ENCODE measurements around the gene PGAP3. TPM values are rescaled to one million over a fixed set of nuclear protein-coding genes. Genes with fewer than 3 reads are reported as not detected.
A peak's percentile ranks its signal among the peaks of the same experiment; 100 is the strongest.

PGAP3 gene
- total RNA-seq, 1 donor from 2014 or later, result 23.5 TPM

- Mint-ChIP-seq H3K9me3 (no peaks in the 10 kb centered on the region), H3K27ac (peak overlapping the region; percentile 96), H3K36me3 (no peaks in the 10 kb centered on the region), H3K27me3 (peaks cover 3% of the 10 kb centered on the region), H3K4me1 (ENCODE audit: unreplicated experiment) (peaks cover 10% of the 10 kb centered on the region), H3K4me3 (peak overlapping the region; percentile 49)
- no peak for TF ChIP-seq CTCF (conservative IDR thresholded peaks at IDR 0.05)
- DNase-seq (ENCODE audit: extremely low spot score, unreplicated experiment), result no peak
Observed at GRCh38 chr17:39676198-39676819, 11.5 kb downstream of the PGAP3 start.

DNA sequence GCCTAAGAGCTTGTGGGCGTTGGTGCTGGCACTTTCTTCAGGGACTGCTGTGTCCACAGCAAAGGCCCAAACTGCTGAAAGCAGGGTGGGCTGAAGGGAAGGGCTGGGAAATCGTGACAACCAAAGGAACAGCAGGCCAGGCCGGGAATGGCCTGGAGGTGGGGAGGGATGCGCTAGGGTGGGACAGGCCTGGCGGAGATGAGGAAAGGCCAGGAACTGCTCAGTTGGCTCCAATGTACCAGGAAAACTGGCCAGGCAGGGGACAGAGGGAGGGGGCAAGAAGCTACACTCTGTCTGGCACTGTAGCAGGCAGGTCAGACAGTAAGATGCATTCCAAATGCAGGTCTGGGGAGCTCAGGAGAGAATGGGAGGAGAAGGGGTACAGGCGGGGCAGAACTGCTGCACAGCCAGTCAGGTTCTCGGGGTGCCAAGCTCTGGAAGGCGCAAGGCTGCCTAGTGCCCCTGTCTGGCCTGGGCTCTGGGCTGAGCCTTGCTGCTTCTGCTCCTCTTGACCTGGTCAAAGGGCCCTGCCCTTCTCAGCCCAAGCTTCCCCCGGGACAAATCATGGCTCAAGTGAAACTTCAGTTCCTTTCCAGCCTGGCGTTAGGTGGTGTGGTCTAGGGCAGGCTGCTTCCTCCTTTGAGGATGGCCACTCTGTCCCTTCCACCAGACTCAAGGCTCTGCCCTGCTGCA, 12.3 kb downstream of the PGAP3 start:
- H3K36me3 Mint-ChIP-seq, result no peaks in the 10 kb centered on the region
- H3K4me3 Mint-ChIP-seq, result peak overlapping the region; percentile 74
- H3K9me3 Mint-ChIP-seq, result no peaks in the 10 kb centered on the region
- H3K27ac Mint-ChIP-seq, result peak overlapping the region; percentile 96
- H3K27me3 Mint-ChIP-seq, result peaks cover 3% of the 10 kb centered on the region
- no peak for DNase-seq (ENCODE audit: extremely low spot score, unreplicated experiment)
- peaks cover 10% of the 10 kb centered on the region for H3K4me1 Mint-ChIP-seq (ENCODE audit: unreplicated experiment)
- TF ChIP-seq CTCF (conservative IDR thresholded peaks at IDR 0.05), result no peak

DNA sequence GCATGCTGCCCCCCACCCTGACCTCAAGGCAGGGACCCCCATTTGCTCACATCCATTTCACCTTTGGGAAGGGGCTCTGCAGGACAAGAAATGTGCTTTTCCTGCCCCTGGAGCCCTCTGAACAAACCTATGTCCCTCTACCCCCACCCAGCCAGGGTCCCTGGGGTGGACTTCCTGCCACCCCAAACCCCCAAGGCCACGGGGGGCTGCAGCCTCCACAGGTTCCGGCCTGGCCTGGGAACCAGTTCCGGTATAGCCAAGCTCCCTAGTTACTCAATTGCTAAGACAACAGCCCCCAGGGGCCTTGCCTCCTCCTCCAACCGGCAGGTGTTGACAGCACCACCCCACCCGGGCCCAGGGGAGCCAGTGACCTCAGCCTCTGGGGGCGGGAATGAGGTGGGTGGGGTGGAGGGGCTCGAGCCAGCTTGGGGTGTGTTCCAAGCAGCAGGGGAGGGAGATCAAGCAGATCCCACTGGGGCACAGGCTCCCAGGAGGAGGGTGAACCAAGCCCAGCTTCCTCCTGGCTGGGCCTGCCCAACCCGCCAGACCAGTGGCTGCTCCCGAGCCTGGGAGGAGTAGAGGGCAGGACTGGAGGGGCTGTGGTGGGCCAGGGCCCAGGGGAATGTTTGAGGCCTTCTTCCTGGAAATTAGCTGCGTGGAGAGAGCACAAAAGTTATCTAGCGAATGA, 13.0 kb downstream of the PGAP3 start:
- Mint-ChIP-seq H3K27me3 (peaks cover 3% of the 10 kb centered on the region), H3K9me3 (no peaks in the 10 kb centered on the region), H3K4me3 (peak overlapping the region; percentile 74), H3K27ac (peak overlapping the region; percentile 96), H3K4me1 (ENCODE audit: unreplicated experiment) (peaks cover 10% of the 10 kb centered on the region), H3K36me3 (no peaks in the 10 kb centered on the region)
- DNase-seq (ENCODE audit: extremely low spot score, unreplicated experiment), result no peak
- TF ChIP-seq CTCF (conservative IDR thresholded peaks at IDR 0.05), result no peak

DNA sequence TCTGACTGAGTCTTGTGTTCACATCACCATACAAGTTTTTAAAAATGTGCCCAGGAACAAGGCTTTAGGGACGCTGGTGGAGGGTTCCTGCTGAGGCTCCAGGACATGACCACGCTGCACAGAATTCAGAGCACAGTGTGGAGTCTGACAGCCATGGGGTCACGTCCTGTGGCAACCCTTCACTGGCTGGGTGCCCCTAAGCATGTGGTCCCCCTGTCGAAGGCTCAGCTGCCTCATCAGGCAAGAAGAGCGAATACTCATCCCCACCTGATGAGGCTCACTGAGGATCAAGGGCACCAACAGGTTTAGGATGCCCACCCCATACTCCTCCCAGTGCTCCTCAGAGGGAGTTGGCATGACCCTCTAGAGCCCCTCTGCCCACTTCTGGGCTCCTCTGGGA, 13.7 kb downstream of the PGAP3 start:
- no peak for TF ChIP-seq CTCF (conservative IDR thresholded peaks at IDR 0.05)
- H3K4me1 Mint-ChIP-seq (ENCODE audit: unreplicated experiment), result peaks cover 10% of the 10 kb centered on the region
- H3K9me3 Mint-ChIP-seq, result no peaks in the 10 kb centered on the region
- H3K36me3 Mint-ChIP-seq, result no peaks in the 10 kb centered on the region
- H3K4me3 Mint-ChIP-seq, result no peak overlapping the region
- DNase-seq (ENCODE audit: extremely low spot score, unreplicated experiment), result no peak
- peaks cover 3% of the 10 kb centered on the region for H3K27me3 Mint-ChIP-seq
- no peak overlapping the region for H3K27ac Mint-ChIP-seq

DNA sequence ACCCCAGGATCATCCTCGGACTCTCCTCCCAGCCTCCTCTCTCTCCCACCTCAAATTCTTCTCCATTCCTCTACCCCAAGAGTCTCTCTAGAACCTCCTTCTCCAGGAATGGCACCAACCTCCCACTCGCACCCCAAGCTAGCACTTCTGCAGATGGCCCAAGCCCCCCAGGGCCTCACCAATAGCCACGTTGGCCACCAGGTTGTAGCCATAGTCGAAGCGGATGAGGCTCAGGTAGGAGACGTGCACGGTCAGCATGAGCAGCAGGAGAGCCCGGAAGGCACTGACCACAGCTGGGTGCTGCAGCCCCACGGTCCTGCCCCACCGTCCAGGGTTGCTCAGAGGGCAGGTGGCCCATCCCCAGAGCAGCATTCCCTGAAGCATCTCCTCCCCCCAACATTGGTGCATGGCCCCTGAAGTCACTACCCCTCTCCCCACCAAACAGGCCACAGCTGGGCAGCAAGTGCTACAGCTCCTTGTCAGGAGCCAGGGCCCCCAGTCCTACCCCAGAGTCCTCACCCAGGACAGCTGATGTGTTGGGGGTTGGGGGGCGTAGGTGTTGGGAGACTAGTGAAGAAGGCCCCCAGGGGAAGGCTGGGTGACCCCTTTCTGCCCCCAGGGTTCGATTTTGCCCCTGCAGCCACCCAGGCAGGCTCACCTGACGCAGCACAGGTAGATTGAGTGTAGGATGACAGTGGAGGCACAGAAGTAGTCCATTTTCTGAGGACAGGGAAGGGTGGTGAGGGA, 14.3 kb downstream of the PGAP3 start:
- peaks cover 6% of the 10 kb centered on the region for H3K27me3 Mint-ChIP-seq
- no peak for DNase-seq (ENCODE audit: extremely low spot score, unreplicated experiment)
- H3K9me3 Mint-ChIP-seq, result no peaks in the 10 kb centered on the region
- TF ChIP-seq CTCF (conservative IDR thresholded peaks at IDR 0.05), result no peak
- H3K4me3 Mint-ChIP-seq, result no peak overlapping the region
- H3K36me3 Mint-ChIP-seq, result no peaks in the 10 kb centered on the region
- H3K4me1 Mint-ChIP-seq (ENCODE audit: unreplicated experiment), result peaks cover 14% of the 10 kb centered on the region
- H3K27ac Mint-ChIP-seq, result peak overlapping the region; percentile 41
